H9 (cell line): ENCODE measurements around the gene EPHB3. TPM values are rescaled to one million over a fixed set of nuclear protein-coding genes. Genes with fewer than 3 reads are reported as not detected.

ENCODE experiments used
- DNase-seq: peaks from one replicate; pipeline ENCODE4 v3.0.0-alpha.2; 2017
- H2AFZ ChIP-seq: one replicate; pipeline ENCODE4 v1.6.1; 2013; ENCODE audit warnings: mild to moderate bottlenecking, low read length, control low read depth, moderate library complexity
- H2AK5ac ChIP-seq: 2 replicates; pipeline ENCODE4 v1.6.1; 2013; ENCODE audit warnings: low read length, control low read depth, mixed read lengths; ENCODE audit not compliant: insufficient read length
- H2BK120ac ChIP-seq: one replicate; pipeline ENCODE4 v1.6.1; 2013; ENCODE audit warnings: low read depth, mild to moderate bottlenecking, low read length, control low read depth, inconsistent platforms; ENCODE audit not compliant: poor library complexity, severe bottlenecking
- H2BK12ac ChIP-seq: 2 replicates; pipeline ENCODE4 v1.6.1; 2013; ENCODE audit warnings: low read length, control low read depth, mixed read lengths, low read depth; ENCODE audit not compliant: insufficient read length
- H2BK15ac ChIP-seq: 2 replicates; pipeline ENCODE4 v1.6.1; 2013; ENCODE audit warnings: low read depth, low read length, control low read depth
- H2BK20ac ChIP-seq: one replicate; pipeline ENCODE4 v1.6.1; 2013; ENCODE audit warnings: low read depth, mild to moderate bottlenecking, low read length, control low read depth, inconsistent platforms; ENCODE audit not compliant: poor library complexity, severe bottlenecking
- H2BK5ac ChIP-seq: 2 replicates; pipeline ENCODE4 v1.6.1; 2013; ENCODE audit warnings: low read length, control low read depth, mixed read lengths; ENCODE audit not compliant: insufficient read length
- H3K14ac ChIP-seq: 2 replicates; pipeline ENCODE4 v1.6.1; 2013; ENCODE audit warnings: low read length, control low read depth; ENCODE audit not compliant: insufficient read depth
- H3K18ac ChIP-seq: 2 replicates; pipeline ENCODE4 v1.6.1; 2013; ENCODE audit warnings: low read depth, mild to moderate bottlenecking, mixed read lengths, low read length, control low read depth; ENCODE audit not compliant: insufficient read length
- H3K23ac ChIP-seq: 2 replicates; pipeline ENCODE4 v1.6.1; 2013; ENCODE audit warnings: low read length, control low read depth, mixed read lengths, low read depth; ENCODE audit not compliant: insufficient read length
- H3K23me2 ChIP-seq: 2 replicates; pipeline ENCODE4 v1.6.1; 2013; ENCODE audit warnings: low read depth, mild to moderate bottlenecking, mixed read lengths, low read length, control low read depth; ENCODE audit not compliant: insufficient read length, poor library complexity, severe bottlenecking
- H3K27ac ChIP-seq: 2 replicates; pipeline ENCODE4 v1.5.1; 2013; ENCODE audit warnings: low read length, control low read depth, mixed read lengths, low read depth; ENCODE audit not compliant: insufficient read length
- H3K27me3 ChIP-seq: 2 replicates; pipeline ENCODE4 v1.6.1; 2013; ENCODE audit warnings: low read length, control low read depth, inconsistent platforms; ENCODE audit not compliant: insufficient read depth
- H3K4ac ChIP-seq: 2 replicates; pipeline ENCODE4 v1.6.1; 2013; ENCODE audit warnings: low read depth, mild to moderate bottlenecking, control low read depth, inconsistent platforms, low read length, moderate library complexity
- H3K4me1 ChIP-seq: 2 replicates; pipeline ENCODE4 v1.6.1; 2013; ENCODE audit warnings: low read length, control low read depth, inconsistent platforms; ENCODE audit not compliant: insufficient read depth
- H3K4me2 ChIP-seq: 2 replicates; pipeline ENCODE4 v1.6.1; 2013; ENCODE audit warnings: low read length, control low read depth, mixed read lengths; ENCODE audit not compliant: insufficient read length, insufficient read depth
- H3K56ac ChIP-seq: 2 replicates; pipeline ENCODE4 v1.6.1; 2013; ENCODE audit warnings: low read depth, mild to moderate bottlenecking, mixed read lengths, low read length, control low read depth; ENCODE audit not compliant: insufficient read length
- H3K79me1 ChIP-seq: 2 replicates; pipeline ENCODE4 v1.6.1; 2013; ENCODE audit warnings: low read depth, mild to moderate bottlenecking, moderate library complexity, low read length, control low read depth, inconsistent platforms; ENCODE audit not compliant: insufficient read depth, poor library complexity, severe bottlenecking
- H3K79me2 ChIP-seq: 2 replicates; pipeline ENCODE4 v1.6.1; 2013; ENCODE audit warnings: low read length, control low read depth, inconsistent platforms; ENCODE audit not compliant: insufficient read depth
- H3K9ac ChIP-seq: 2 replicates; pipeline ENCODE4 v1.6.1; 2013; ENCODE audit warnings: low read length, control low read depth, mixed read lengths; ENCODE audit not compliant: insufficient read length; ENCODE audit errors: extremely low read depth
- H3K9me3 ChIP-seq: one replicate; pipeline ENCODE4 v1.6.1; 2013; ENCODE audit warnings: low read depth, low read length, inconsistent platforms; ENCODE audit not compliant: control insufficient read depth
- H3T11ph ChIP-seq: one replicate; pipeline ENCODE4 v1.6.1; 2013; ENCODE audit warnings: mild to moderate bottlenecking, low read length, control low read depth, inconsistent platforms
- H4K20me1 ChIP-seq: one replicate; pipeline ENCODE4 v1.6.1; 2013; ENCODE audit not compliant: control insufficient read depth, insufficient read length, insufficient read depth
- H4K5ac ChIP-seq: 2 replicates; pipeline ENCODE4 v1.6.1; 2013; ENCODE audit warnings: low read depth, mild to moderate bottlenecking, mixed read lengths, low read length, control low read depth; ENCODE audit not compliant: insufficient read length
- H4K8ac ChIP-seq: replicated peaks from 2 replicates; pipeline ENCODE4 v1.6.1; 2013; ENCODE audit warnings: low read length, control low read depth, mixed read lengths, low read depth; ENCODE audit not compliant: insufficient read length
- H4K91ac ChIP-seq: 2 replicates; pipeline ENCODE4 v1.6.1; 2013; ENCODE audit warnings: low read depth, mild to moderate bottlenecking, moderate library complexity, mixed read lengths, low read length, control low read depth; ENCODE audit not compliant: insufficient read length
- H3K27ac Mint-ChIP-seq, 3 experiments: 2 replicates in 2 of 3; 3 replicates in 1 of 3; pipeline ENCODE4 v1.8.0; 2020 to 2021; ENCODE audit warnings: mixed read lengths in 3 of 3, mild to moderate bottlenecking in 1 of 3, moderate library complexity in 1 of 3
- H3K27me3 Mint-ChIP-seq: 2 replicates; pipeline ENCODE4 v1.8.0; 2021; ENCODE audit warnings: low read depth, mild to moderate bottlenecking, moderate library complexity, mixed read lengths
- H3K36me3 Mint-ChIP-seq, 3 experiments: 2 replicates in 2 of 3; 3 replicates in 1 of 3; pipeline ENCODE4 v1.8.0; 2020 to 2021; ENCODE audit warnings: low read depth in 3 of 3, mixed read lengths in 3 of 3; ENCODE audit not compliant: insufficient read depth in 1 of 3
- H3K4me1 Mint-ChIP-seq, 2 experiments: 2 replicates each; pipeline ENCODE4 v1.8.0; 2020; ENCODE audit warnings: mixed read lengths in 2 of 2
- H3K4me3 Mint-ChIP-seq, 2 experiments: 2 replicates in 1 of 2; 3 replicates in 1 of 2; pipeline ENCODE4 v1.8.0; 2020 to 2021; ENCODE audit warnings: mild to moderate bottlenecking in 2 of 2, mixed read lengths in 2 of 2, moderate library complexity in 1 of 2
- H3K9me3 Mint-ChIP-seq, 2 experiments: 2 replicates in 1 of 2; 3 replicates in 1 of 2; pipeline ENCODE4 v1.8.0; 2020; ENCODE audit warnings: mild to moderate bottlenecking in 2 of 2, mixed read lengths in 2 of 2, moderate library complexity in 1 of 2
- CTCF ChIP-seq: fragments of 200-600 bp; sonication (generic); conservative IDR thresholded peaks from 3 replicates; pipeline ENCODE4 v1.8.0; 2021; ENCODE audit warnings: antibody characterized with exemption, mild to moderate bottlenecking
- WGBS: extraction: QIAGEN DNeasy Blood & Tissue Kit; methylation state at CpG from one replicate; pipeline ENCODE4 v1.1.7; 2013; ENCODE audit warnings: missing lambda C conversion rate, low lambda C conversion rate, mixed read lengths; ENCODE audit not compliant: insufficient read length; ENCODE audit errors: extremely low coverage; 5-methylcytosine and 5-hydroxymethylcytosine counted together
- total RNA-seq: library from RNA; stranded (reverse); gene quantifications from 2 replicates; pipeline ENCODE4 v1.2.1, GENCODE V29; 2021

EPHB3 gene
- total RNA-seq, 1 experiment from 2014 or later: 1.0 TPM

GRCh38 chr3:184557348-184557950 is 4.1 kb upstream of the EPHB3 start:
- Histone ChIP-seq H3K27me3 (peaks cover 25% of the 10 kb centered on the region; the same call in 1 of the 2 replicates), H3K23me2 (peaks cover 5% of the 10 kb centered on the region), H4K5ac (no peak overlapping the region), H3K9me3 (no peaks in the 10 kb centered on the region), H2BK5ac (no peak overlapping the region), H3K23ac (no peak overlapping the region), H3K9ac (no peak overlapping the region), H2BK120ac (no peak overlapping the region), H3T11ph (no peak overlapping the region), H3K4ac (no peak overlapping the region), H3K56ac (no peak overlapping the region), H2BK20ac (no peak overlapping the region), H4K91ac (no peak overlapping the region), H2AK5ac (no peak overlapping the region), H3K27ac (no peak overlapping the region), H2BK15ac (no peak overlapping the region), H3K14ac (no peak overlapping the region), H4K8ac (no peak overlapping the region), H3K79me2 (no peaks in the 10 kb centered on the region), H3K4me1 (peaks cover 6% of the 10 kb centered on the region; the same call in 1 of the 2 replicates), H2BK12ac (no peak overlapping the region), H3K79me1 (no peaks in the 10 kb centered on the region), H3K4me2 (no peak overlapping the region), H4K20me1 (no peaks in the 10 kb centered on the region), H2AFZ (no peak overlapping the region), H3K18ac (no peak overlapping the region)
- Mint-ChIP-seq H3K4me3 (no peak overlapping the region), H3K36me3 (no peaks in the 10 kb centered on the region; a peak in 1 of 7 replicates), H3K4me1 (peaks cover 25 to 41% of the 10 kb centered on the region in 2 experiments), H3K9me3 (peaks cover 0 to 4% of the 10 kb centered on the region in 2 experiments; a peak in 1 of 5 replicates), H3K27ac (no peak overlapping the region; a peak in 1 of 7 replicates), H3K27me3 (peaks cover 73% of the 10 kb centered on the region)
- DNase-seq: no peak
- no peak for TF ChIP-seq CTCF
- WGBS: no CpG with 5 or more reads among the region's 7 CpGs
